Islet precursor cell (in vitro differentiated cells): ENCODE results near the gene FLNB.
"Not testable (repeated sequence)": the region's sequence is repeated elsewhere in the genome, so short reads cannot be mapped to it uniquely, and the experiment has no call there.

Experiments
- DNase-seq: peaks from one replicate; pipeline ENCODE4 v3.0.0-alpha.2; 2018

The FLNB gene

GRCh38 chr3:58055314-58055713 lies 47.1 kb downstream of the FLNB start:
- DNase-seq: no peak

DNA sequence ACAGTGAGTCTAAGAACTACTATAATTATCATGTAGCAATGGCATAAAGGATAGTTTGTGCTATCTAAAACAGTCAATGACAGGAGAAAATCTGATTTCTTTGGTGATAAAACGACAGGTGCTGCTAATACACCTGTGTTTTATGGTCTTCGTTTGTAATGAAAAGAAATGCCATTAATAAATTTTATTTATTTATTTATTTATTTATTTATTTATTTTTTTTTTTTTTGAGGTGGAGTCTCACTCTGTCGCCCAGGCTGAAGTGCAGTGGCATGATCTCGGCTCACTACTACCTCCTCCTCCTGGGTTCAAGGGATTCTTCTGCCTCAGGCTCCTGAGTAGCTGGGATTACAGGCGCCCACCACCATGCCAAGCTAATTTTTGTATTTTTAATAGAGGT lies 47.7 kb downstream of the FLNB start:
- DNase-seq: not testable (repeated sequence)

DNA sequence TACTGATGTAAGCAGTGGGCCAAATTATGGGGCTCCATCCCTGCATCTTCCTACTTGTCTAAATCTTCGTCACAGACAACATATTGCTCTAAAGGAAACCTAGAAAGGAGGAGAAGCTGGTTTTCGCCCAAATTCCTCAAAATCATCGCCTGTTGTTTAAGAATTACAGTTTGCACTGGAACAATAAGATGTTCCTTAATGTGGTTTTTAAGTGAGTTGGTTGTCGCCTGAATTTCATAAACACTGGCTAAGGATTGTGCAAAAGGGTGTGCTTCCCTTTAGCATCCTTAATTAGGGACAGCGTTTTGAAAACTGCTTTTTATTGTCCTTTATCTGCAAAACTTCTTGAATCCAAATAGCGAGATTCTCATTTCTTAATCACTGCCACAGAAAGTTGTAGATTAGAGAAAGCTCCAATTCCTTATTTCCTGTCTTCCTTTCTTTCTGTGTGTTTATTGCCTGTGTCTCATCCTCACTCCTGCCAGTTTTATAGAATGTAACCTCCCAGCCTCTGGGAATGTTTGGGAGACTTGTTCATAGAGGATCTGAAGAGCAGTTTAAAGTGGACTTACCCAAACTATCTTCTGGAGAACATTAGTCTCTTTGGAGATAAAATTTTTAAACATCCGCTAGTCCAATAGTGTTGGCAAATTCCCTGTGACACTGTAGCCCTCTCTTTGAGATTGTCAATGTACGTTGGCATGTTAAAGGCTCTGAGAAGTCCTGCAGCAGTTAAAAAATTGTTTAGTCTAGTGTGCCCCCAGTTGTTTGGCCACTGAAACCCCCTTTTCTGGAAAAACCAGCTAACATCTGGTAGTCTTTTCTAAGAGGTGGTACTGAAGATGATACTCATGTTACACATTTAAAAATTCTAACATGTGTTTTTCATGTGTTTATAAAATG lies 50.4 kb downstream of the FLNB start:
- DNase-seq: peak; percentile 45

DNA sequence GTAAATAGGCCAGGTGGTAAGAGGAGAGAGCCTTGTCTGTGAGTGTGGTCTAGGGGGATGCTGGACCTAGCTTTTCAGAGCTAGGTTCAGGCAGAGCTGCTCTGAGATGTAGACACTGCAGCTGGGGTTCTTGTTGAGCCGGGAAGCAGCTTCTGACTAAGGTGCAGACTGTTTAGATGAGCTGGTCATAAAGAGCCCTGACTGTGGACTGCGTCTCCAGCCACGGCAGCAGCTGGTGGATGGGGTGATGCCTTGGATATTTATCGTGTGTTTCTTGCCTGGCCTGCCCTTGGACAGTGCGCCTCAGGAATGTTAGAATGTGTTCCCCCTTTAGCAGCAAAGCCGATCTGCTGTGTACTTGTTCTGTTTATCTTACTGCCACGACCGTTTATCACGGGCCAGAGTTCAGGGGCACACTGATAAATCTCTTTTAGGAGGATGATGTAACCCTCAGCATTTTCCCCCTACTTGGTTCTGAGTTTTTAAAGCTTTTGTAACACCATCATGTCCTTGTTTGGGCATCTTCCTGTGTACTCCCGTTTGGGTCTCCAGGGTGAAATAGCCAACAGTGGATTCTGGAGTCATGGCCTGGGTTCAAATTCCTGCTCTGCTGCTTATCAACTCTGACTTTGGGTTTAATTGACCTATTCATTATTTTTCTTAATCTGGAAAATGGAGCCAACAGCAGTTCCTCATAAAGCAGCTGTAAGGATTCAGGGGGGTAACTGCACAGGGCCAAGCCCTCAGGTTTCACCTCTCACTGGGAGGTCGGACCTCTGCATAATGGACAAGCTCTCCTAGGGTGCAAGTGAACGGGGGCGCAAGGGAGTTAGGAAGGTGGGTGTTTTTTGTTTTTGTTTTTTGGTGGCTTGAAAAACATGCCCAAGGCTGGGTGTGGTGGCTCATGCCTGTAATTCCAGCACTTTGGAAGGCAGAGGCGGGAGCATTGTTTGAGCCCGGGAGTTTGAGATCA lies 51.4 kb downstream of the FLNB start:
- DNase-seq: peak; percentile 90

DNA sequence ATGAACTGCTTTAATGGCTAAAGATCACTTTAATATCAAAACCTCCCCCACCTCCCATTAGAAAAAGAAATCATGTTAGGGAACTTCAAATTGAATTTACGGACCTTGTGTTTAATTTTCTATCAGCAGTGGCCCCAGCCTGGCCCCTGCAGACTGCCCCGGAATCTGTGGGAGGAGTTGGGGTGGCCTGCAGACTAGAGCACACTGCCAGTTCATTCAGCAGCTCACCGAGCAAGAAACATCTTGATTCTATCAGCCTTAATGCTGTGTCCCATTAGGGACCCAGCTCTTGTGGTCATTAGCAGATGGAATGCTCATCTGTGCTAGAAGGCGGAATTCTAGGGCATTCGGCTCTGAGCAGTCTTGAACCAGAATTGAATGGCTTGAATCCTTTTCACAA lies 54.2 kb downstream of the FLNB start:
- peak; percentile 73 for DNase-seq

- peak; percentile 50 for DNase-seq
Observed at GRCh38 chr3:58063022-58063815, 55.0 kb downstream of the FLNB start.

- DNase-seq: no peak
Observed at GRCh38 chr3:58064923-58065638, 56.9 kb downstream of the FLNB start.

GRCh38 chr3:58065700-58066167 lies 57.5 kb downstream of the FLNB start:
- no peak for DNase-seq

DNA sequence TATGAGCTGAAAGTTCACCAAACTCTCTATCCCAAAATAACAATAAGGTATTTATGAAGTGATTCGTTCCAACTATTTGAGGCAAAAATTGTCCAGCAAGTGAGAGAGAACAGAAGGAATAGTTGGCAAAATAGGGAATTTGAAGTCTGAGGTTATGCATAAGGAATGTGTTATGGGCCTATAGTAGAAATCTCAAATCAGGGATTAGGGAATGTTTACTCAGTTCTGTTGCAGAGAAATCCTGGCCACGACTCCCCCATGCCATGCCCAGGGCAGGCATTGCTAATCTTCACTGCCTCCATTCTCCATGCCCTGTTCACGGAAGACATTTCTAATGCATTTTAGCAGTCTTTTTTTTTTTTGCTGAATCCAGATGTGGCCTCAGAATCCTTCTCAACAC lies 58.6 kb downstream of the FLNB start:
- no peak for DNase-seq

GRCh38 chr3:58068122-58068809 lies 60.0 kb downstream of the FLNB start:
- DNase-seq: no peak

DNA sequence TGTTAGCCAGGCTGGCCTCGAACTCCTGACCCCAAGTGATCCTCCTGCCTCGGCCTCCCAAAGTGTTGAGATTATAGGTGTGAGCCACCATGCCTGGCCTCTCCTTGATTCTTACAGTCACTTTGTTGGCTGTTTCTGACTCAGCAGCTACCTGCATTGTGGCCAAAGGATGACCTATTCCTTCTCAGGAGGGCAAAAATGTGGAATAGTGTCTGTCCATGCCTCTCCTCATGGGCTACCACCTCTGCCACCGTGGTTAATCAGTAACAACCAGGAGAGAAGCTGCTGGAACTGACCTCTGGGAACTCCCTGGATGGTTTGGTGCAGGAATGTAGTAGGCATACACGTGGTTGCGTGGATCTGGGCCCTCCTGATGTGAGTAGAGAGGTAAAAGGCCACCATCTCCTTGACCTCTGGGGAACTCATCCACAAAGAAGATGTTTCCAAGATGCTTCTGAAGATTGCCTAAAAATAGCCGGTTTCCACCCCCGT lies 63.3 kb downstream of the FLNB start:
- DNase-seq: no peak

GRCh38 chr3:58072052-58072762 lies 64.0 kb downstream of the FLNB start:
- no peak for DNase-seq

GRCh38 chr3:58072763-58073130 lies 64.5 kb downstream of the FLNB start:
- no peak for DNase-seq

GRCh38 chr3:58073301-58074108 lies 65.3 kb downstream of the FLNB start:
- peak; percentile 58 for DNase-seq

DNA sequence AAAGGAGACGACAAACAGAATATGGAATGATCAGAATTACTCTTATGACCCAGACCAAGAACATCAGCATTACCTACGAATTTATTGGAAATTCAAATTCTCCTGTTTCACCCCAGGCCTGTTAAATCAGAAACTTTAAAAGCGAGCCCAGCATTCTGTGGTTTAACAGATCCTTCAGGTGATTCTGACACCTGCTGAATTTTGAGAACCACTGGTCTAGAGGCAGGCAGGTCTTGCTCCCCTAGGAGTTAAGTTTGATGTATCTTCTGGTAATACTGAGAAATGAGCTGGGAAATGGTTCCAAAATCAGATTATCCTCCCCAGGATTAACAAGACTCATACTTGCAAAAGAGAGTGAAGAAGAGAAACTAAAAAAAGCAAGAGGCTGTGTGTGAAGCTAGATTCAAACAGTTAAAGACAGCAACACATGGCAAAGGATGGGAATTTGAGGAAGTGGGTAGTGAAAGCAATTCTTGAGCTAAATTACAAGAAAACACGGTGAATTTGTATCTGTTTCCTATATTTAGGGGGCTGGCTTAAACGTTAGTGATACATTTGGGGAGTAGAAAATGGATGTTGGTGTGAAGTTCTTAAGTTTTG lies 66.0 kb downstream of the FLNB start:
- no peak for DNase-seq

DNA sequence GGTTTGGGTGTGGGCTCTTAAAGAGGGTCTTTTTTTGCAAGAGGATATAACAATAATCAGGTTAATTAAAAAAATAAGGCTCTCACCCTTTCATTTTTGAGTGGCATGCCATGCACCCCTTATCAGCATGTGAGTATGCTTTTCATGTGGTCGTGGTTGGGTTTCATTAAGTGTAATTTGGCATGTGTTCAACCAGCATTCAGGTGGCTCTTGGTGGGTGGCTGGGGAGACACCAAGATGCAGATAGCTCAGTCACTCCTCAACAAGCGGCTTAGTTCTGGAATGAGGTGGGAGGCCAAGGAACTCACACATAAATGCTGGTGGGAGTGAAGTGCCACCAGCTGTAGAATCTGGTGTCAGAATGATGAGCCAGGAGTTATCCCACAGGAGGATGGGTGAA lies 66.8 kb downstream of the FLNB start:
- no peak for DNase-seq

- DNase-seq: no peak
Observed at GRCh38 chr3:58077596-58078285, 69.5 kb downstream of the FLNB start.

DNA sequence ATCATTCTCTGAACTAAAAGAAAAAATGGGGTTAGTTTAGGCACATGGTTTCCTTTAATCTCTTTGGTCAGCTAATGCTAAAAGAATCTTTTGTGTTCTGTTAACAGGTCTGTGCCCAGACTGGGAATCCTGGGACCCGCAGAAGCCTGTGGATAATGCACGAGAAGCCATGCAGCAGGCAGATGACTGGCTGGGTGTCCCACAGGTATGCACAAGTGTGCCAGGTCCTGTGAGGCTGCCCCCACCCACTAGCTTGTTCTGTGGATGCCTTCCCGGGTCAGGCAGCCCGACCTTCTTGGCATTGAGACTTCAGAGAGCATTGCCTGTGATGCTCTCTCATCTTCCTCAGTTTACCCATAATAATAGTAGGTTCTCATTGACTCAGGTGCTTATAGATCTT lies 70.4 kb downstream of the FLNB start:
- DNase-seq: no peak

- no peak for DNase-seq
Observed at GRCh38 chr3:58079773-58080172, 71.6 kb downstream of the FLNB start.
